Activated CD4-positive, alpha-beta T cell treated with anti-CD3 and anti-CD28 coated beads, Interleukin-2, amount 10 ng/mL, durations not matched to agents 24 days and 14 days (primary cell): ENCODE results near the gene RELN. TPM values are rescaled to one million over a fixed set of nuclear protein-coding genes. Genes with fewer than 3 reads are reported as not detected.

ENCODE experiments used
- DNase-seq: peaks from one replicate; pipeline ENCODE4 v3.0.0; 2022
- H3K27ac Mint-ChIP-seq: one replicate; pipeline ENCODE4 v1.8.0; 2022; ENCODE audit warnings: mild to moderate bottlenecking, mixed read lengths
- H3K27me3 Mint-ChIP-seq: one replicate; pipeline ENCODE4 v1.8.0; 2022; ENCODE audit warnings: mixed read lengths
- H3K36me3 Mint-ChIP-seq: one replicate; pipeline ENCODE4 v1.8.0; 2022; ENCODE audit warnings: low read depth, mild to moderate bottlenecking, mixed read lengths
- H3K4me1 Mint-ChIP-seq: one replicate; pipeline ENCODE4 v1.8.0; 2021; ENCODE audit warnings: mixed read lengths
- H3K4me3 Mint-ChIP-seq: one replicate; pipeline ENCODE4 v1.8.0; 2022; ENCODE audit warnings: mild to moderate bottlenecking, moderate library complexity, mixed read lengths
- H3K9me3 Mint-ChIP-seq: one replicate; pipeline ENCODE4 v1.8.0; 2021; ENCODE audit warnings: mixed read lengths
- intact Hi-C: fragments of 100-400 bp; cut with micrococcal nuclease; formaldehyde crosslinking; loops from one replicate; pipeline ENCODE4 v1.15.1; 2023
- total RNA-seq: library from RNA; stranded (reverse); gene quantifications from 2 replicates; pipeline ENCODE4 v1.2.3, GENCODE V29; 2022

Gene RELN
- total RNA-seq, 1 donor from 2014 or later = not detected

DNA sequence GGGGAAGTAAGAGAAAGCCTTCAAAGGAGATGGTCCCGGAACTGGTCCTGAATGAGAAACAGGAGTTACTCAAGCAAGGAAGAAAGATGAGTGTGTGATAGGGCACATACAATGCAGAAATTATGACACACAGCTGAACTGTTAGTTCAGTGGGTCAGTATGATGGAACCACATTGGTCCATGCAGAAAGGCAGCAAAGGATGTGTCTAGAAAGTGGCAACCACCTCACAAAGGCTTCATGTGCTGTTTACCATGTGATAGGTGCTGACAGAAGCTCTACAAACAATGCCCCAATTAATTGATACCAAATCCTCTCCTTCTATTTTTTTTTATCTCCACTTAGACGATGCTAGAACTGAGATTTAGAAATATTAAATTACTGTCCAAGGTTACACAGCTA, 258.3 kb downstream of the RELN start:
- no peaks in the 10 kb centered on the region for H3K36me3 Mint-ChIP-seq
- H3K4me1 Mint-ChIP-seq = no peaks in the 10 kb centered on the region
- H3K4me3 Mint-ChIP-seq = no peak overlapping the region

DNA sequence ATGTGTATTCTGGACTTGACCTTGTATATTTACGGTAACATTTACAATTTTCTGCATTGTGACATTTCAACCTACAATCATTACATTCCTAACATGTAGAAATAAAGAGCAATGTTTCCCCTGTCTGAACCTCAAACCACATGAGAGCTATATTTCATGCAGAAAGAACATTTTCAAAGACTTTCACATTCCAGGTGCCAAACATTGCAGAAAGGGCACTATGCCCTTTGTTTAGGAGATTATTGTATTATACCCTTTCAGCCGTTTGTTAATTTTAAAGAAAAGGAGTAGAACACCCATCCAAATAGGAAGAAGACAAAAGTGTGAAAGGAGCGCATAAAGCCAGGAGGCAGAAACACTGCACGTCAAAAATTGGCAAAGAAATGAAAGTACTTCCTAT, 260.4 kb downstream of the RELN start:
- H3K9me3 Mint-ChIP-seq = no peaks in the 10 kb centered on the region
- H3K4me1 Mint-ChIP-seq = no peaks in the 10 kb centered on the region
- H3K27ac Mint-ChIP-seq = no peak overlapping the region
- intact Hi-C loops = no loop called here
- no peak for DNase-seq
- H3K4me3 Mint-ChIP-seq = no peak overlapping the region
- H3K36me3 Mint-ChIP-seq = no peaks in the 10 kb centered on the region
- no peaks in the 10 kb centered on the region for H3K27me3 Mint-ChIP-seq

More for the DNA sequence above, 258.3 kb downstream of the RELN start:
- Mint-ChIP-seq H3K9me3 (no peaks in the 10 kb centered on the region), H3K27ac (no peak overlapping the region), H3K27me3 (no peaks in the 10 kb centered on the region)
- DNase-seq = no peak
- intact Hi-C loops = no loop called here

DNA sequence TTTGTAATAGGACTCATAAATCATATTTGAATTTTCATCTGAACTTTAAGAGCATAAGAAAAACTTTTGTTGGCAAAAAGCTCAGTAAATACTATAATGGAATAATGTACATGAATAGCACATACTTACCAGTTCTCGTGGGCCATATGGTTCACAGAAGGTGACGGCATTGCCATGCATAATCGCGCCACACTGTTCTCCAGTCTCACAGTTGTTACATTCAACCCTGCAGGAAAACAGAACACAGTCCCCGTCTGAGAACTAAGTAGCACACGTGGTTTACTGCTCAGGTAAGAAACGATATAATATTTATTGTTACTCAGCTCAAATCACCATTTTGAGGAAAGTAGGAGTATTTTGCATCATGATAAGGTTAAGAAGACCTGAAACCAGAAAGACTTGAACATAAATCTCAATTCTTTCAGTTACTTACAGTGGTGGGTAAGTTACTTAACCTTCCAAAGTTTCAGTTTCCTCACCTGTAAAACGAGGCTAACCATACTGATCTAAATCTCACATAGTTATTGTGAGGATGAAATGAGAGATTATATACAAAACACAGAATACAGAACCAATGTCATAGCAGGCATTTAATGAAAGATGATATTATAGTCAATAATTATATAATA, 261.4 kb downstream of the RELN start:
- intact Hi-C loops = no loop called here
- no peaks in the 10 kb centered on the region for H3K27me3 Mint-ChIP-seq
- H3K36me3 Mint-ChIP-seq = no peaks in the 10 kb centered on the region
- no peak overlapping the region for H3K27ac Mint-ChIP-seq
- DNase-seq = no peak
- H3K4me1 Mint-ChIP-seq = no peaks in the 10 kb centered on the region
- H3K9me3 Mint-ChIP-seq = no peaks in the 10 kb centered on the region
- H3K4me3 Mint-ChIP-seq = no peak overlapping the region

DNA sequence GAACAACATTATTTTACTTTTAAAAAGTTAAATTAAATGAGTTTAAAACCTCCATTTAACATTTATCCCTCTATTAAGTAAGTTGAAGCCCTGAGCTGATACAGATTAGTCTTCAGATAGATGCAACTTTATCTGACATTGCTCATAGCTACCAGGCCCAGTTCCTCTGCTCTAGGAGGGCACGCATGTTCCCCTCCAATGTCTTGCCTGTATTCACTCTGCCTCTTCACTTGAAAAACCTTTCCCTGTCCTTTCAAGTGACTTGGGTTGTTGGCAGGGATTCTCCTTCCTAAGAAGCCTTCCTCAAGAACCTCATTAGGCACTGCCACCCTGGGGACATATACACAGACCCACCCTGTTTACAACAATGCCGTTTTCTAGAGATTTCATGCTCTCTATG, 270.4 kb downstream of the RELN start:
- Mint-ChIP-seq H3K27ac (no peak overlapping the region), H3K4me3 (no peak overlapping the region), H3K36me3 (no peaks in the 10 kb centered on the region), H3K27me3 (no peaks in the 10 kb centered on the region), H3K4me1 (no peaks in the 10 kb centered on the region), H3K9me3 (no peaks in the 10 kb centered on the region)
- no peak for DNase-seq
- intact Hi-C loops = no loop called here

DNA sequence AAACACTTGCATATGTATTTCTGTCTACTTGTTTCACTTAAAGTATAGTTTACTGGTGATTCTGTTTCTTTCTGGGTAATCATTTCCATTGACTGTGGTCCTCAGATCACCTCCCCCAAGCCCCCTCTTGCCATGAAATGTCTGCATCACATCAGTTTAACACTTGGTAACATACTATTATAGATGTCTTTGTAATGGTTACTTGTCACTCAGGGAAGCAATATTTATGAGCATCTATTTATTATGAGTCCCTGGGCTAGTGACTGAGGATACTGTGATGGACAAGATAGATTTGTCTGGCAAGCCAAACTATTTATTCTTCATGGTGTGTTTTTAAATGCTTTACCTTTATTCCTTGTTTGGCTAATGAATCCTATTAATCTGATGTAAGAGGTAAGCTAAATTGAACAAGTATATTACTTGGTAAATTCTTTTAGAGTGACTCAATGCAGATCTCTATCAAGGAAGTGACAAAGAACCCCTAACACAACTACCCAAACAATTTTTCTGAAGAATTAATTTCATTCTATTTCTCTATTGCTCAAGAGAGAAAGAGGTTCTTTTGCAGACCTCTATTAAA, 270.9 kb downstream of the RELN start:
- Mint-ChIP-seq H3K4me3 (no peak overlapping the region), H3K9me3 (no peaks in the 10 kb centered on the region), H3K36me3 (no peaks in the 10 kb centered on the region), H3K27me3 (no peaks in the 10 kb centered on the region), H3K27ac (no peak overlapping the region), H3K4me1 (no peaks in the 10 kb centered on the region)
- no peak for DNase-seq
- intact Hi-C loops = no loop called here

DNA sequence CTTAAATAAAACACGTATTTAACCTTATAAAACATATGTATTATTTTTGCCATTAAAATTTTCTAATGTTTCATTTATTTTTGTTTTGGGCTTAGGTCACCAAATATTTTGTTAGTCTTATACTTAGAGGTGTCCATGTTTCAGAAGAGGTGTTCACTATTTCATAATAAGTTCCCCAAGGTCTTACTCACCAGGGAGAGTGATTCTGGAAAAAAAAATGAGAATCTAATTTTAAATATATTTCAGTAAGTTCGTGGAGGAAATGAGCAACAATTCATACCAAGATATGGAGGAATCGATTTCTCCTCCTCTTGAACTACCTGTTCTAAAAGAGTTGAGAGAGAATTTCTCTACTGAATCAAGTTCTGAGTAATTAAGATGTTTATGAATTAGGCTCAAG, 271.9 kb downstream of the RELN start:
- no peak overlapping the region for H3K27ac Mint-ChIP-seq
- no peak for DNase-seq
- H3K9me3 Mint-ChIP-seq = no peaks in the 10 kb centered on the region
- H3K27me3 Mint-ChIP-seq = no peaks in the 10 kb centered on the region
- intact Hi-C loops = no loop called here
- H3K4me1 Mint-ChIP-seq = no peaks in the 10 kb centered on the region
- no peak overlapping the region for H3K4me3 Mint-ChIP-seq
- no peaks in the 10 kb centered on the region for H3K36me3 Mint-ChIP-seq

DNA sequence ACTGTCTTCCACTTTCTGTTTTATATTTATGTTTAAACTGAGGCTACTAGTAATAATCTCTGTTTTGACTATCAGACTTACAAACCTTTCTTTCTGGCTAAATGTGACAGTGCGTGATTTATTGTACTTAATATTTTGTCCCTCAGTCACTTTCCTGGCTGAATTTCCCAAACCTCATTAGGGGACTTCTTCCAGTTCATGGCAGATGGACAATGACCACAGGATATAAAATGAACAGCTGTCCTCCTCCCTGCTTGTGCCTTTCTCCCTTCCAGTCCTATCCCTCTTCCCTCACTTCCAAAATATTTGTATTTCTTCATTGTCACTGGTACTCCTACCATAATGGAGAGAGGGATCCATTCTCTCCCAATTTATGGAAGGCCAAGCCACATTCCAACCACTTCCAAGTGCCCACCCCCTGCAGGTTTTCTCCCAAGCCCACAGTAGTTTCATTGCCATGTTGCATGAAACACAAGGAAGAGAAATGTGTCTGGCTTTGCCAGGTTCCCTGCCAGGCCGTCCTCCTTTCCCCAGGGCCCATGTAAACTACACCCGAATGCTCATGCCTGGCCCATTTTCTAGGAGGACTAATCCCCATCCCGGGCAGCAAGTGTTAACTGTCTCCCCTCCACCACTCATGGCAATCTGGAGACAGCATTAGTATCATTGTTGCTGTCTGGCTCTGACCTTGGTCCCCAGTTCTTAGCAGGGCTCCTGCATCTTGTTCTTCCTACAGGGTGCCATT, 273.9 kb downstream of the RELN start:
- intact Hi-C loops = no loop called here
- Mint-ChIP-seq H3K36me3 (no peaks in the 10 kb centered on the region), H3K27me3 (no peaks in the 10 kb centered on the region), H3K9me3 (no peaks in the 10 kb centered on the region), H3K4me1 (no peaks in the 10 kb centered on the region), H3K27ac (no peak overlapping the region), H3K4me3 (no peak overlapping the region)
- no peak for DNase-seq

DNA sequence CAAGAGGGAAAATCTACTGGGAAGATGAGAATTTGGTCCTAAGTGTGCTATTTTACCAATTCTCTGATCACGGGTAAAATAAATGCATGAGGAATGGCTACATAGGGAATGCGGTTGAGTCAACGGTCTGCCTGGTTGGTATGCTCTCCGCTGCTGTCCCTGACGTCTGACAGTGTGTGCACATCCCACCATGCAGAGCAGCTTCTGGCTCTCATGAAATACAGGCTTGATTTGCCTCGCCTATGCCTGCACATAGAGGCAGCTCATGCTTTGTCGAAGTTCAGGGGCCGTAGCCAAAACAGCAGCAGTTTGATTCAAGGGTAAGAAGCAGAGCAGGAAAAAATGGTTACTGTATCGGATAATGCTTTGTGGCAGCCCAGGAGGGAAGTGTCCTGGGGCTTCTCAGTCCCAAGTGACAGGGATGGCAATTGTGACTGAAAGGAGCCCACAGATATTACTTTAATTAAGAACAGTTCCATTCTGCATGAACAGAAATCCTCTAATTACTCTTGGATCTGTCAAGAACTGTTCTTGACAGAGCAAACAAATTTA, 275.0 kb downstream of the RELN start:
- H3K36me3 Mint-ChIP-seq = no peaks in the 10 kb centered on the region

DNA sequence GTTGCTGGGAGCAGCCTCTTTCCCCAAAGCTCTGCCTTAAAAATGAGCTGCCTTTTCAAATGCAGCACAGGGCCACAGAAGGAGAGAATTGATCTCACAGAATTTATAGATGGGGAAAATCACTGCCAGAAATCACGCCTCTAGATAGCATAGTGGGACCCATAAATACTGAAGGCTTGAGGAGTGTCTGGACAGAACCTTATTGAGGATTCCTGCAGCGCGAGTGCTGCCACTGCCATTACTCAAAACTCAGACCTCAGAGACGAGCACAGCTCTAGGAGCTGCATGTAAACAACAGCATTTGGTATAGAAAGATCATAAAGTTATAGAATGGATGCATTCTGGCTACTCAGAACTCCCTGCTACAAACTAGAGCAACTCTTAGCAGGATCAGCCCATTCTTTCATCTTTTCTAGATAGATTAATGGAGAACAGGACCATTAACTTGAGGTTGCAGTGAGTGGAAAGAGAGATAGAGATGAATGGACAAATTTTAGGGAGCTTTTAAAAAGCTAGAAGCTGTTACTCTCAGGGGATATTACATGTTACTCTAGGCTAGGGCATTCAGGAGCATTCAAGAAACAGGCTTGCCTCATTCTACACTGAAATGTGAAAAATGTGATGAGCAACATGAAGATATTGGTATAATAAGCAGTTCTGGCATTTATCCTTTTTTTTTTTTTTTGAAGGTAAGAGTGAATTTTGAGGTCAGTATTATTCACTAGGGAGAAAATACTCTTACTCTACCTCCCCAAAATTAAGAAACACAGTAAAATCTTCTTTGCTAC, 276.3 kb downstream of the RELN start:
- Mint-ChIP-seq H3K27me3 (no peaks in the 10 kb centered on the region), H3K4me1 (no peaks in the 10 kb centered on the region), H3K36me3 (no peaks in the 10 kb centered on the region), H3K27ac (no peak overlapping the region), H3K9me3 (no peaks in the 10 kb centered on the region), H3K4me3 (no peak overlapping the region)
- DNase-seq = no peak
- intact Hi-C loops = no loop called here

More for the DNA sequence above, 275.0 kb downstream of the RELN start:
- no peak for DNase-seq
- Mint-ChIP-seq H3K27ac (no peak overlapping the region), H3K4me3 (no peak overlapping the region), H3K4me1 (no peaks in the 10 kb centered on the region), H3K9me3 (no peaks in the 10 kb centered on the region), H3K27me3 (no peaks in the 10 kb centered on the region)
- intact Hi-C loops = no loop called here

DNA sequence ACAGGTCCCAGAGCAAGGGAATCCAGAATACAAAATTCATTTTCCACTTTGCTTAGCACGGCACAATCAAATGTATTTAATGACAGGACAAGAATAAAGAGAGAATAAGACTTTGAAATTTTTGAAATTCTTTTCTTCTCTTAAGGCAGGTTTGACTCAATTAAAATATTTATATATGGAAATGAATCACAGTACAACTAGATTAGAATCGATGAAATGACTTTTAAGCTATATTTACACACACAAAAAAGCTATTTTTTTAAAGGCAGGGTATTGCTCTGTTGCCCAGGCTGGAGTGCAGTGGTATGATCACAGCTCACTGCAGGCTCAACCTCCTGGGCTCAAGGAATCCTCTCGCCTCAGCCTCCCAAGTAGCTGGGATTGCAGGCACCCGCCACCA, 278.0 kb downstream of the RELN start:
- no peaks in the 10 kb centered on the region for H3K9me3 Mint-ChIP-seq
- H3K4me3 Mint-ChIP-seq = no peak overlapping the region
- H3K27me3 Mint-ChIP-seq = no peaks in the 10 kb centered on the region
- intact Hi-C loops = no loop called here
- no peaks in the 10 kb centered on the region for H3K36me3 Mint-ChIP-seq
- DNase-seq = no peak
- no peaks in the 10 kb centered on the region for H3K4me1 Mint-ChIP-seq
- H3K27ac Mint-ChIP-seq = no peak overlapping the region

DNA sequence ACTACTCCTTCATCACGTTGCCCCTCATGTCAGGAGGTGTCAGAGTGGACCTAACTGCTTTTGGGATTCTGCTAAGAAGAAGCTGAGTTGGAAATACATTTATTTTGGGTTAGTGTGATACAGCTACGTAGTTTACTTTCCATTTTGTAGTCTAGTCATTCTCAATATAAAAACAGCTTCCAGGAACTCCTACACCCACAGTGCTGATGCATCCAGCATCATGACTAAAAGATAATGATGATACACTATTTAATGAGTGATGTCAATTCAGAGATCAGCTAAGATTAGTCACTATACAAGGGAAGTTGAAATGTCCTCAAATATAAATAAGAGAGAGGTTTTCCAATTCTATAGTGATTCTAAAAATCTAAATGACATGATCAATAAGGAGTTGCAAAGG, 279.2 kb downstream of the RELN start:
- intact Hi-C loops = no loop called here
- no peaks in the 10 kb centered on the region for H3K27me3 Mint-ChIP-seq
- H3K9me3 Mint-ChIP-seq = no peaks in the 10 kb centered on the region
- no peaks in the 10 kb centered on the region for H3K36me3 Mint-ChIP-seq
- no peak for DNase-seq
- H3K4me1 Mint-ChIP-seq = no peaks in the 10 kb centered on the region
- H3K4me3 Mint-ChIP-seq = no peak overlapping the region
- H3K27ac Mint-ChIP-seq = no peak overlapping the region

DNA sequence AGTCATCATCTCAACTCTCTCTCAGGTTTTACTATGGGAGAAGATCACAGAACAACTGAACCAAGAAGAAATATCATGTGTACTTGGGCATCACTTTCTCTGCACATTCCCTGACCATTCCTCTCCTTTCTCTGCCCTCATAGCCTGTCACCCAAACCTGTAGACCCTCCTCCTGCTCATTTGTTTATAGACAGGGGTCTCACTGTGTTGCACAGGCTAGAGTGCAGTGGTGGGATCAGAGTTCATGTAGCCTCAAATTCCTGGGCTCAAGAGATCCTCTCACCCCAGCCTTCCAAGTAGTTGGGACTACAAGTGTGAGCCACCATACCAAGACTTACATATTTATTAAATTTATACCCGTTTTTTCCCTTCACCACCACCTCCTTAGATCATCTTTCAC, 282.7 kb downstream of the RELN start:
- peaks cover 6% of the 10 kb centered on the region for H3K27me3 Mint-ChIP-seq

DNA sequence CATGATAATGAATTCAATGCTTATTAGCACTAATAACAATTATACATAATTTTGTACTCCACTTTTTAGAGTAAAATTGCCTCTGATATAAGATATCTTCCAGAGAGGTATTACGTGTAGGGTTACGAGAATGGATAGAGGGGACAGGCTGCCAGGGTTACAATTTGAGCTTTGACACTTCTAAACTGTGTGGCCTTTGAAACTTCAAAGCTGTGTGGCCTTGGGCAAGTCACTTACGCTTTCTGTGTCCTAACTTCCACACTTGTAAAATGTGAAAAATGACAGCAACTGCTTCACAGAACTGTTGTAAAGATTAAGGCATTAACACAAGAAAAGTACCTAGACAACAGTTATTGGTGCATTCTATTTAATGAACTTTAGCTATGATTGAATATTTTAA, 283.9 kb downstream of the RELN start:
- no peaks in the 10 kb centered on the region for H3K36me3 Mint-ChIP-seq
- peaks cover 6% of the 10 kb centered on the region for H3K27me3 Mint-ChIP-seq
- DNase-seq = no peak
- intact Hi-C loops = no loop called here
- no peak overlapping the region for H3K4me3 Mint-ChIP-seq
- H3K4me1 Mint-ChIP-seq = no peaks in the 10 kb centered on the region
- no peak overlapping the region for H3K27ac Mint-ChIP-seq
- H3K9me3 Mint-ChIP-seq = no peaks in the 10 kb centered on the region

More for the DNA sequence above, 282.7 kb downstream of the RELN start:
- intact Hi-C loops = no loop called here
- no peaks in the 10 kb centered on the region for H3K9me3 Mint-ChIP-seq
- H3K4me3 Mint-ChIP-seq = no peak overlapping the region
- H3K4me1 Mint-ChIP-seq = no peaks in the 10 kb centered on the region
- DNase-seq = no peak
- no peak overlapping the region for H3K27ac Mint-ChIP-seq
- H3K36me3 Mint-ChIP-seq = no peaks in the 10 kb centered on the region

DNA sequence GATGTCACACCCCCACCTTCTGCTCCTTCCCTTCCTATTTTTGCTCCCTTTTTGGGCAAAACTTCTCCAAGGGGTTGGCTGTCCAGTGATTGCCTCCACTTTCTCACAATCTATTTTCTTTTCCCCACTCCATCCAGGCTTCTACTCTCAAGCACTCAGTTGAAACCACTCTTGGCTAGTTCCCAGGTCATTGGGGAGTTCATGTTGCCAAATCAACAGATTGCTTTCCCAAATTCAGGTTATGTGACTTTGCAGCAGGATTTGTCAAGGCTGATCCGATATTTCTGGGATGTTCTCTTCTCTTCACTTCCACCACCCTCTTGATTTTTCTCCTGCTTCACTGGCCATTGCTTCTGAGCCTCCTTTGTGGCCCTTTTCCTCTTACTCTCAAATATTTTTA, 284.8 kb downstream of the RELN start:
- no peak overlapping the region for H3K4me3 Mint-ChIP-seq
- no peaks in the 10 kb centered on the region for H3K4me1 Mint-ChIP-seq
- no peaks in the 10 kb centered on the region for H3K36me3 Mint-ChIP-seq
- peaks cover 6% of the 10 kb centered on the region for H3K27me3 Mint-ChIP-seq
- no peak for DNase-seq
- H3K9me3 Mint-ChIP-seq = no peaks in the 10 kb centered on the region
- no peak overlapping the region for H3K27ac Mint-ChIP-seq
- intact Hi-C loops = no loop called here
